ENCODE measurements around the gene AS3MT.

DNA sequence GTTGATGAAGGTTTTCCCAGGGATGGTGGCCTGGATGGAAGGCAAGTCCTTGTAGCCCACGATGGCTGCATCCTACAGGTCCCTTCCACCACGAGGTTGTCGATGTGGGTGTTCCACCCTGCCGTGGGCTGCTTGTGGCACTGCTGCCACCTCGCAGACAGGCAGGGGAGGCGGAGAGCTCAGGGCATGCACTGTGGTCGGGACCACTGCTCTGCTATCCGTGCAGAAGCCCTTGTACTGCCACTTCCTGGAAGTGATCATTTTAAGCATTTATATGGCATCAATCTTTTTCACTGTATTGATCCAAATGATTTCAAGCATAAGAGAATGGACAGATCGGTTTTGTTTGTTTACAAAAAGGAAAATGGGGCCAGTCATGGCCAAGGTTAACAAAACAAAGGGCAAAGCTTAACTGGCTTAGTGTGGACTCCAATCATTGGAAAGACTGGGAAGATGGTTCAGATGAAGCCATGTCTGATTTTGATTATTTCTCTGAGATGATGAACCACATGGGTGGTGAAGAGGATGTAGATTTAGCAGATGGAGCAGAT is 23.8 kb upstream of the AS3MT start:
- no peak for TF ChIP-seq WRNIP1 (IDR thresholded peaks at IDR 0.05; ENCODE audit: borderline replicate concordance, low read depth, low read length)
- no peak for TF ChIP-seq CTCF (IDR thresholded peaks at IDR 0.05 in 2 of 3, conservative IDR thresholded peaks at IDR 0.05 in 1 of 3; ENCODE audit: control insufficient read depth in 2 of 3, extremely low read depth in 1 of 3, insufficient read depth in 1 of 3, low read depth in 3 of 3, low read length in 3 of 3)
- TF ChIP-seq ETV6 (conservative IDR thresholded peaks at IDR 0.05 in 1 of 2, IDR thresholded peaks at IDR 0.05 in 1 of 2; ENCODE audit: borderline replicate concordance in 1 of 2, low read depth in 1 of 2), result no peak
- TF ChIP-seq GABPA (IDR thresholded peaks at IDR 0.05; ENCODE audit: low read depth), result no peak
- TF ChIP-seq SIN3A (IDR thresholded peaks at IDR 0.05; ENCODE audit: low read depth, low read length), result no peak
- TF ChIP-seq BHLHE40 (IDR thresholded peaks at IDR 0.05; ENCODE audit: borderline replicate concordance in 1 of 2, low read depth in 2 of 2, low read length in 1 of 2), result no peak
